NCI-H1694 (cell line): ENCODE results near the gene DZIP3.
A peak's percentile ranks its signal among the peaks of the same experiment; 100 is the strongest.

Experiments used
- DNase-seq: peaks from one replicate; lab custom pipeline; 2025; lab: John Stamatoyannopoulos, UW

The DZIP3 gene

DNA sequence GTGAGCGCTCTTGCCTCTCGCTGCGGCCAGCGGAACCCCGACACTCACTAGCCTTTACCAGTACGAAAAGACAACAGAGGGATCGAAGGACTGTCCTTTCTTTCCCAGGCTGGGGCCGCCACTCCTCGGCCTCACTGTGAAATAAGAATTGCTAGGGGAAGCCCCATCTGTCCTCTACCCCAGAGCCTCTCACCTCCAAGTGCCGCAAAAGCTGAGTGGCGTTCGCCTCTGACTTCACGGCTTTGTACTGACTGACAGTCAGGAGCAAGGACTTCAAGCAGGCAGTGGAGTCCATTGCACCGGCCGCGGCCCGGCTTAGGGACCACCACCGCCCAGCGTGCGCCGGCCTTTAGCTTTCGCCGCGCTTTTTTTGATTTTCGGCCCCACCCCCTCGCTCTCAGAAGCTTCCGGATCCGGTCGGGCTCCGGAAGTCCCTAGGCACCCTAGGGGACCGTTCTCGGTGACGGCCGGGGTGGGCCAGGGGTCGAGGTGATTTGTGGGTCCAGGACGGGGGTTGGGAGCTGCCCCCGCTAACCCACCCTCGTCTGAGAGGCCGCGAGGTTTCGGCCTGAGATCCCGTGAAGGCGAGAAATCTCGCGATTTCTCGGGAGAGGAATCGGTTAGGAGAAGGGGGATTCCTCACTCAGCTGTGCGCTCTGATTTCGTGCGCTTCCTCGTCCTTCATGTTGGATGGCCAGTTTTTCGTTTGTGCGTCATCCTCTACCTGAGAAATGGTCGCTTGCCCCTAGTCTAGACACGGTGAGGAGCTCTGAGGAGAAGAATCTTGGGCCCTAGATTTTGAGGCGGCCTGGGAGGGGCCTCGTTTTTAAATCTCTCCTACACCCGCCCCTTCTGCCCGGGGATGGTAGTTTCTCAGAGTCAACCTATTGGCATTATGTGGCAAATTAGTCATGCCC lies at the start of gene DZIP3, which contains the start of gene CIP2A:
DZIP3 (plus strand) TSS at position 642 of the 917 bp plus-strand sequence. CDS start 15,685 bp downstream, outside the sequence.
CIP2A (minus strand) TSS at position 358 of the 917 bp plus-strand sequence; CDS start at position 295, 63 bp downstream.
- peak; percentile 95 for DNase-seq

- no peak for DNase-seq
These were observed 43.3 kb upstream of the DZIP3 start for GRCh38 chr3:108546247-108546646.

GRCh38 chr3:108546692-108547091 lies 42.8 kb upstream of the DZIP3 start:
- DNase-seq, result no peak

- DNase-seq, result no peak
These were observed 41.2 kb upstream of the DZIP3 start for GRCh38 chr3:108548304-108548703.

GRCh38 chr3:108548886-108549285 lies 40.6 kb upstream of the DZIP3 start:
- no peak for DNase-seq

DNA sequence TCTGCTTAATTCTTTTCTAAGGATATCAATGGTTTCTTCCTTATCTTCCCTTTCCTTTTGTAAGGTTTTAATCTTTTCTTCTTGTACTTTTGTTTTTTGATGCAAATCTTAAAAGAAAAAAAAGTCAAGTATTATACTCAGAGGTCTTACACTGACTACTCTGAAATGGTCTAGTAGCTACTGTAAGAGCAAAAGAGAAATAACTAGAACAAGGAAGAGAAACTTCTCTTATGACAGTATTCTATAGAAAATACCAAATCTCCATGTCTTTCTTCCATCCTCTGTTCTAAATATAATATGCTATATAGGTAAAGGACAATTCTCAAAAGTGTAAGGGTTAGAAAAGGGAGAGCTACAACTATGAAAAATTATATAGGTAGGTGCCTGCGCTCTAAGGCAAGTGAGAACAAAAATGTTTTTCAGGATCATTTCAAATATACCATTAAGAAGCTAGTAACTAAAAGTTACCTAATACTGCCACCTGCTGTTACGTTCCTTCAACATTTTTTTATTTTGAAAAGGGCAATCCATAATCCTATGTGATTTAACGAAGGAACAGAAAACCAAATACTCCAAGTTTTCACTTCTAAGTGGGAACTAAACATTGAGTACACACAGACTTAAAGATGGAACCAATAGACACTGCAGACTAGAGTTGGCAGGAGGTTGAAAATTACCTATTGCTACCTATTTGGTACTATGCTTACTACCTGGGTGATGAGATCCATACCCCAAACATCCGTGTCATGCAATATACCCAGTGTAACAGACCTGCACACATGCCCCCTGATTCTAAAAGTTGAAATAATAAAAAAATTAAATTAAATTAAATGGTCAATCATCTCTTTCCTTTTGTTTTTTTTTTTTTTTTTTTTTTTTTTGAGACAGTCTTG lies 37.0 kb upstream of the DZIP3 start:
- peak; percentile 73 for DNase-seq

DNA sequence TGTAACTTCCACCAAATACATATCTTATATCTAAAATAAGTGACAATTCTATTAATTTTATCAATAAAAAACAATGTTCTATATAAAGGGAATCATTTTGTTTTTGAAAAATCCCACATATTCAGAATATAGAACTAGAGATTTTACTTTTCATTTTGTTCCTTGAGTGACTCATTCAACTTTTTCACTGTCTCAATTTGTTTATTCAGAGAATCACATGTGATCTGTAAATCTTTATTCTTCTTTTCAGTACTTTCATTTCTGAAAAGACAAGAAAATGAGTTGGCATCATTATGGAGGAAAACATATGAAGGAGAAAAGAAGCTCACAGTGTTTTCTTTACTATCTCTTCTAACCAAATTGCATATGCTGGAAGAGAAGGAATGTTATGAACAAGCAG lies 35.3 kb upstream of the DZIP3 start:
- DNase-seq, result no peak

DNA sequence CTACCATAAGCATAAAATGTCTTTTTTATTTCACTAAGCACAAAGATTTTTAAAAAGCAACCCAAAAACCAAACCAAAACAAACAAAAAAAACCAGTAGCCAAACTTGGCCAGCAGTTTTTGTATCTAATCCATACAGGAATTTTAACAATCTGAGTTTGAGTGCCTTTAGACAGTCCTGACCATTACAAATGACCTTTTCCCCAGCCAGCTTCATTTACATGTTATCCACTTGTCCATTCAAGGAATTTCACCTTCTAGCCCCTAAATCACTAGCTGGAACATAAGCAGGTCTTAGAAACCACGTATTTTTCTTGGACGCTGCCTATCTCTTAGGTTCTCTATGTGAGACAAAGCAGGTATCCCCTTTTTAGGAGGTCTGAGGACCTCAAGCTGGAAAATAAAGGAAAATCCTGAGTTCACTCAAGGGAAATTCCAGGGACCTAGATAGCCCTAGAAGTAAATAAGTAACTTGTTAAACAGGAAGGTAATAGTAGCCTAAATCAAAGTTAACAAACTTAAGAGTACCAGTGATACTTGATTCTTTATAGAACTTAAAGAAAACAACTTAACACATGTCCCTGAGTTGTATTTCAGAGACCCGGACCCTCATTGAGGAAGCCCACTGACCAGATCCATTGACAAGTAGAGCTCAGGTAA lies 34.5 kb upstream of the DZIP3 start:
- no peak for DNase-seq

DNA sequence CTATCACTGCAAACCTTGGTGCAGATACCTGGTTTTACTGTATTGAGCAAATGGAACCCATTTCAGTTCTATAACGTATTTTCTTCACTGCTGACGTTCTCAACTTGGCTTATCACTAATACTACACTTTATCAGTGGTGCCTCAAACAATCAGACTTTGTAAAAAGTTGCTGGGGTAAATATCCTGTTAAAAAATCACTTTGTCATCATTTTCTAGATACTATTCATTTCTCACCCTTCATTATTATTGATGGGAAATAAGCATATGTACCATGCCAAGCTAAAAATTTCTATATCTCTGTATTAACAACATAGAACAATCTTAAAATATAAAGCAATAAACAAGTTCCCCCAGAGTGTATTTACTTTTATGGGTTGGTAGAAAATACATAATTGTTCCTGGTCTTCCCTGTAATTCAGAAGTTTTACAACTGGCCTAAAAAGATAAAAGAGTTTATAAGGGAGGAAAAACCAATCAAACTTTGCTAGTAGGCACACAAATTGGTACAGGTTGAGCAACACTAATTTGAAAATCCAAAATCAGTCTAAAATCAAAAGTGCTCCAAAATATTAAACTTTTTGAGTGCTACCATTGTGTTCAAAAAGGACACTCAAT lies 33.4 kb upstream of the DZIP3 start:
- DNase-seq, result no peak

DNA sequence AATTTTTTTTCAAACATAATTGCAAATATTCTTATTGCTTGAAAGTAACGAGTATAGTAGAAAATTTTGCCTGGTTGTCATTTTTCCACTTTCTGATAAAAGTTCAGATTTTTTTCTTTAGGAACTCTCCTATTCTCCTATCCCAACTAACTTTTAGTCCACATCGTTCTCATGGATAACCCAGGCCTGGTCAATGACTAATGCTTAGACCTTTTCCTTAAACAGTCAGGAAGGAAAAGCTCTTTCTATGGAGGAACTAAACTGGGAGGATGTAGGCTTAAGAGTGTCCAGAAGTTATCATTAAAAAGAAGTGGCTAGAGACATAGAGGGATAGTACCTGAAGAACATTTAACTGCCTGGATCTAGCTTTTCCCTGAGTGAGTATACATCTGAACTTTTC lies 27.0 kb upstream of the DZIP3 start:
- DNase-seq, result no peak

- no peak for DNase-seq
These were observed 25.0 kb upstream of the DZIP3 start for GRCh38 chr3:108564564-108564963.

- no peak for DNase-seq
These were observed 24.0 kb upstream of the DZIP3 start for GRCh38 chr3:108565506-108565905.

DNA sequence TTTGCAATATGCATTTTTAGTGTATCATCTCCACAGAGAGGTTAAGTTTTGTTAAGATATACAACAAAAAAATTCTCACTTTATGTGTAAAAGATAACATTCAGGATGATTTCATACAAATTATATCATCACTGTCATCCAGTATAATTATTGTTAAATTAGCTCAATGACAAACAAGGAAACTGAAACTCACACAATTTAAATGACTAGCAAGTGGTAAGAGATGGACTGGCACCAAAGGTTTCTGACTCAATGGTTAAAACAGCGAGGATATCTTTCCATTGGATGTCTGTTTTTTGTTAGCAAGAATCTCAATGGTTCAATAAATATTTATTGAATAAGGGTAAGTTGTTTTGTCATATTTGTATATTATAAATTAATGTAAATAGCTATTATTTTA lies 22.9 kb upstream of the DZIP3 start:
- DNase-seq, result no peak

- no peak for DNase-seq
These were observed 20.2 kb upstream of the DZIP3 start for GRCh38 chr3:108569336-108569735.

DNA sequence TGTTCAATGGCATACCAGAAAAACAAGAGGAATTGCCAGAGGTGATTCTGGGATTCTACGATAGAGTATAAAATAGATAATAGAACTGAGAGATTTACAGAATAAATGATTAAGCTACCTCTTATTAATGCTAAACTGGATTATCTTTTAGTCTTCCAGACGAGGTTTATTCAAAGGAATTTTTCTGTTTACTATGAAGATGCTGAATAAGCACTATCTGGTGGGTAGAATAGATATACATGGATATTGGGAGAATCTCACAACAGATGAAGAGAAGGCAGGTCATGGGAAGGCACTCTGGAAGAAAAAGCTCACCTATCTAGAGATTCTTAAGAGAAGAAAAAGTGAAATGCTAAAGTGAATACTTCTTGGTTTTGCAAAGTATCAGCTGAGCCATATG lies 11.5 kb upstream of the DZIP3 start:
- DNase-seq, result no peak

GRCh38 chr3:108588601-108589000 lies 921 bp upstream of the DZIP3 start:
- DNase-seq, result no peak

DNA sequence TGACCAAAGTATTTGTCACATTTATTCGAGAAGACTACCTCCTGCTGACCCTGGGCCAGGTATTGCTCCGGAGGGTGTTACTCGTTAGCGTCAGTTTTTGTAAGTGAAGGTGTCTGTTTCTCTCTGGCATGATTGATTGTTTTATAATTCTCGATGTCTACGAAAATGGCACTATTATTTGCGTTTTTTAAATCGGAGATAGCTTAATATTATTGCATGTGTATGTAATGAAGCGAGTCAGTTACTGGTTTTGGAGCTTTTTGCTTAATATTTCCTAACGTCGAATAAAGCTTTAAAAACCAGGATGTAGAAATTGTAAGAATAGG lies 439 bp downstream of the DZIP3 start:
- DNase-seq, result no peak

- no peak for DNase-seq
These were observed 938 bp downstream of the DZIP3 start for GRCh38 chr3:108590460-108590859.

GRCh38 chr3:108595321-108595720 lies 5.8 kb downstream of the DZIP3 start:
- DNase-seq, result no peak

DNA sequence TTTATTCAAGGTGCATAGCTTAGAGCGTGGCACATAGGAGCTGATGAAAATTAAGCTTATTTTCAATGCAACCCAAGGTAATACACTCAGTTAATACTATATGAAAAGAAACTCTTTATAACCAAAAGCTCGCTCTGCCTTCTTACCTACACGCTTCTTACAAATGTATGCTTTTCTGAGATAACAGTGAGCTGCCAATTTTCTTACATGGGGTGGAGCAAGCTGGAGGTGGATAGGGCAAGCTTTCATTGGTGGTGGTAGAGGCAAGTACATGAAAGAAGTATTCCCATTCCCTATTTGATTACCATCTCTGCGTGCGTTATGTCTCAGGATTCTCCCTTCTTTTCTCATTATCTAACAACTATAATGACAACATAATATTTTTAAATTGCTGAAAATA lies 8.9 kb downstream of the DZIP3 start:
- no peak for DNase-seq

DNA sequence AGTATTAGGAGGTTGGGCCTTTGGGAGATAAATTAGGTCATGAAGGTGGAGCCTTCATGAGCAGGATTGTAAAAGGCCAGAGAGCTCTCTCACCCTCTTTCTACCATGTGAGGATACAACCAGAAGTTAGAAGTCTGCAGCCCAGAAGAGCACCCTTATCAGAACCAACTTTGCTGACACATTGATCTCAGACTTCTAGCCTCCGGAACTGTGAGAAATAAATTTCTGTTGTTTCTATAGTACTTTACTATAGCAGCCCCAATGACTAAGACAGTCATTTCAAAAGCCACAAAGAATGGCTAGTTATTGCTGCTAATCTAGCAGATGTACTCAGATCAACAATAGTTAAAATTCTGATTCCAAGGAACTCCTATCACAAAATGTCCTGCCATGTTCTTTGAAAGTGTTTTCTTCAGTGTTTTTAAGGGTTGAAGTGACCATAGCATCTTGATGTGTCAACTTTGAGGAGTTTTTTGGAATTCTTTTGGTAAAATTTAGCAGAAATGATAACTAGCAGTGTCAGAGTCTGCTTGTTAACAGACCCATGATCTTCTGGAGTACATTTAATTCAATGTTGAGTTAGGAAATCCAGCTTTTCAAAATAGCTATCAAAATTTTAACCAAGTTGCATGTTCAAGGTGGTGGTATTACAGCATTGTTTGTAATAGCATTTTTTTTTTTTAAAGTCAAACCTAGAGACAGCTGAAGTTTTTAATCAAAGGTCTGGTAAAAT lies 10.3 kb downstream of the DZIP3 start:
- no peak for DNase-seq
